GM12872 (cell line): Measurements from ENCODE around the gene CAMSAP2.

Experiments
- TF ChIP-seq, protein P1 (sequence below): IDR thresholded peaks from 3 replicates; pipeline ENCODE4 v1.5.1; 2011; ENCODE audit warnings: low read depth, mild to moderate bottlenecking, low read length, moderate library complexity; ENCODE audit not compliant: insufficient read depth

CAMSAP2 gene

DNA sequence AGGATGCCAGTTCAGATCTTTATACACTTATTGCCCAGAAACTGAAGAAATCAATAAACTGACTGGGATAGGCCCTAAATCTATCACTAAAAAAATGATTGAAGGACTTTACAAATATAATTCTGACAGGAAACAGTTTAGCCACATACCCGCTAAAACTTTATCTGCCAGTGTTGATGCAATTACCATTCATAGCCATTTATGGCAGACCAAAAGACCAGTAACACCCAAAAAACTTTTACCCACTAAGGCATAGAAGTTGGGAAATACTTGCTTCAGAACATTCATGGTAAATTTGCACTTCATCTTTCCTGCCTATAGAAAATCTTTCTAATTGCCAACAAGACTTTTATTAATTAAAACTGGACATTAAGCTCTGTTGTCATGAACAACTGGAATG lies 119.1 kb downstream of the CAMSAP2 start:
- TF ChIP-seq, protein P1, sequence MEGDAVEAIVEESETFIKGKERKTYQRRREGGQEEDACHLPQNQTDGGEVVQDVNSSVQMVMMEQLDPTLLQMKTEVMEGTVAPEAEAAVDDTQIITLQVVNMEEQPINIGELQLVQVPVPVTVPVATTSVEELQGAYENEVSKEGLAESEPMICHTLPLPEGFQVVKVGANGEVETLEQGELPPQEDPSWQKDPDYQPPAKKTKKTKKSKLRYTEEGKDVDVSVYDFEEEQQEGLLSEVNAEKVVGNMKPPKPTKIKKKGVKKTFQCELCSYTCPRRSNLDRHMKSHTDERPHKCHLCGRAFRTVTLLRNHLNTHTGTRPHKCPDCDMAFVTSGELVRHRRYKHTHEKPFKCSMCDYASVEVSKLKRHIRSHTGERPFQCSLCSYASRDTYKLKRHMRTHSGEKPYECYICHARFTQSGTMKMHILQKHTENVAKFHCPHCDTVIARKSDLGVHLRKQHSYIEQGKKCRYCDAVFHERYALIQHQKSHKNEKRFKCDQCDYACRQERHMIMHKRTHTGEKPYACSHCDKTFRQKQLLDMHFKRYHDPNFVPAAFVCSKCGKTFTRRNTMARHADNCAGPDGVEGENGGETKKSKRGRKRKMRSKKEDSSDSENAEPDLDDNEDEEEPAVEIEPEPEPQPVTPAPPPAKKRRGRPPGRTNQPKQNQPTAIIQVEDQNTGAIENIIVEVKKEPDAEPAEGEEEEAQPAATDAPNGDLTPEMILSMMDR: no peak

DNA sequence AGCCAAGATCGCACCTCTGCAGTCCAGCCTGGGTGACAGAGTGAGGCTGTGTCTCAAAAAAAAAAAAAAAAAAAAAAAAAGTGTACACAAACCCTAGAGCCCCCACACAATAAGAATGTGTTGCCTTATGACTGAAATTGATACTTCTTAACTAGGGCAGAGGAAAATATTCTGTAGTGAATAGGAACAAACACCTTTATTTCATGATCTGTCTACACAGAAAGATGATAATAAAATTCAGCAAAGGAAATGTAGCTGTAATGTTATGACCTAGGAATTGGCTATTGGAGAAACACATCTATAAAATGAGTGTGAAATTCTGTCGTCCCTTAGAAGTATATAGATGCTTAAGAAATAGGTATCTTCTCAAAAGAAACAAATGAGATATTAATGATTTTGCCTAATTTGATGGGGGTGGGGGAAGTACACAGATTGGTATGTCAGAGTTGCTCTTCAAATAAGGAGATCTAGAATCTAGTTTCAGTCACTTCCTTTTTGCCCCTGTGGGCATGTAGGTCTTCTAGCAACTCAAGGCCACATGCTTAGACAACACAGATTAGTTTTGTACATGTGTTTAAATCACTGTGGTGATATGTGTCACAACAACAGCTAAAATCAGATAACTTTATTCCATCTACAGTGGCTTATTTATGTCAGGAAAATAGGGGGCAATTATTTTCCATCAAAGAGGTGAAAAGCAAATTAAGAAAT lies 123.4 kb downstream of the CAMSAP2 start:
- TF ChIP-seq, protein P1: no peak

- TF ChIP-seq, protein P1: no peak
Observed at GRCh38 chr1:200862713-200863415, 124.2 kb downstream of the CAMSAP2 start.

GRCh38 chr1:200866116-200866515 lies 127.4 kb downstream of the CAMSAP2 start:
- TF ChIP-seq, protein P1: no peak

DNA sequence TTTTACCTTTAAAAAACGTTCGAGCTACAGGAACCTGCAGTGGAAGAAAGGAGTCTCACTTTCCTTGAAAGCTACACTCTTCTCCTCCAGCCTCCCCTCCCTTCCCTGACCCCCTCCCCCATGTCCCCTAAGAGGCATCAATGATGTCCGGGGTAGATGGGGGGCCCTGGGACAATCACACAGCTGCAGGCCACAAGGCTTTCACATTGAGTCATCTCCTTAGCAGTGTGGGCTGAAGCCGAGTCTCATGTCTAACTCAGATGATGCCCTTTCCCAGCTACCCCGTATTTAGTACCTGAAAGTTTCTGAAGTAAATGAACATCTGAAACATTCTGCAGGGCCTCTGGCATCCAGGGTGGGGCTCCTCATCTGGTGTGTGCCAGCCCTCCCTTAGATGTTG lies 127.8 kb downstream of the CAMSAP2 start:
- TF ChIP-seq, protein P1: no peak

GRCh38 chr1:200867018-200867811 lies 128.5 kb downstream of the CAMSAP2 start:
- TF ChIP-seq, protein P1: no peak

GRCh38 chr1:200869376-200869752 lies 130.7 kb downstream of the CAMSAP2 start:
- TF ChIP-seq, protein P1: no peak
